ENCODE measurements around the gene CLEC2A.
"Not testable (repeated sequence)": the region's sequence is repeated elsewhere in the genome, so short reads cannot be mapped to it uniquely, and the experiment has no call there.

Gene CLEC2A

GRCh38 chr12:9876120-9876519 lies 56.0 kb downstream of the CLEC2A start:
- not testable (repeated sequence) for DNase-seq

GRCh38 chr12:9872742-9873141 lies 59.4 kb downstream of the CLEC2A start:
- DNase-seq: no peak

DNA sequence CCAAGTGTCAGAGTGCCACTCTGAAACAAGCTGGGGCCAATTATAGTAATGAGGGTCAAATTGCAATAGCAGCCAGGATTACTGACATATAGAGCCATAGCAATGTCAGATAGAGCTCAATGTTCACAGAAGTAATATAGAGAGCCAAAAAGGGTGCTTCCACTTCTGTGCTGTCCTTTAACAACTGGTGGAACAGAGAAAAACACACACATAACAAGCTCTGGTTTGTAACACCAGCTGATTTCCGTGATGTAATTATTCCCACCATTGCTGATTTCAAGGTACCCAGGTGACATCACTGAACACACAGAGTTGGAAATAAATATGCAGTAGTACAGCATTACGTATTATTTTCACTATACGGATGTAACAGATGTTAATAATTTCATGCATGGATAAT lies 60.0 kb downstream of the CLEC2A start:
- DNase-seq: no peak

DNA sequence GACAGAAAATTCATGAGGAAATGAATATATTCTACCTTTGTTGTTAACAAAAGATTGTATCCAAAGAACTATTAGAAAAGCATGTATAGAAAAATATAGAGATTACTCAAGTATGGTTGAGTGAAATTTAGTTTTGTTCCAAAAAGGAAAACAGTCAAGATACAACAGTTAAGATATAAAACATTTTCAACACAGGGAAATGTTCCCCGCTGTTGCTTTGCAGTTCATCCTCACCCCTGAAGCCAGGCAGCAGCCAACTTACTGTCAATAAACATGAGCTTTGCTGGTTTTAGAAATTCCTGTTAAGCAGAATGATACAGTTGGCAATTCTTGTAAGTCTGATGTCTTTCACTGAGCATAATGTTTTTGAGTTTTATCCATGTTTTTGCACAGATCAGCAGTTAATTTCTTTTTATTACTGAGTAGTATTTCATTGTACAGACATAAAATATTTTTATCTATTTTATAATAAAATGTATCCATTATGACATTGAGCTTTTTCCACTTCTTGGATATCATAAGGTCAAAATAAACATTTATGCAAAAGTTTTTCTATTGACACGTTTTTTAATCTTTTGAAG lies 61.8 kb downstream of the CLEC2A start:
- no peak for DNase-seq

DNA sequence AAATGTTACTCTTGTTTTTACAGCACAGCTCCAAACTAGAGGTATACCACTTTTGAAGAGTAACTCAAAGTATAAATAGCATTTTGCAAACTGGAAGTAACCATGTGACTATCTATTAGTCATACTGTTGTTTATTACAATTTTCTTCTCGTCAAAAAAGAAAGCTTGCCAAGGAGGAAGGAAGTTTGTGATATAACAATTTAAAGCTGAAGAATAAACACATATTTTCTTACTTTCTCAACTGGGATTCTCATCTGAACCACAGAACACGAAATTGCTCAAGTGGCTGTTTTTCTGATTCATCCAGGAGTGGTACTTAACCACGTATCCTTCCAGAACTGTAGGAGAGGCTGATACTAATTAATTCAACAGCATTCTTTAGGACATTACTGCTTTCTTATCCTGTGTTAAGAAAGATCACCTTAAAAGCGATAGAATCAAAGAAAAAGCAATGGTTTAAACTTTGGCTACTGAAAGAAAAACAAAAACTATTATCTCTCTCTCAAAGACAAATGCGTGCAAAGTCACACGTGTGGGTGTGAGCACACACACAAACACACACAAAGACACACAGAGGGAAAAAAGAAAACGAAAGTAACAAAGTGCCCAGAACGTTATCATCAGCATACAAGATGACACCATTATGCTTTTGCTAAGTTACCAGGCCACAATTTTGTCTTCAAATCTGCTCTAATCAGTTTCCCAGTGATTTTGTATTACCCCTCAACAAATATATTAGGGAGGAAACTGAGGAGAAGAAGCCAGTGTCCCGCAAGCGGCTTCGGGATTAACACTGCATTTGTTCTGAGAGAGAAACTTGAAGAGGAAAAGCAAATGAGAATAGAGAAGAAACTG lies 62.6 kb downstream of the CLEC2A start, which contains the start of gene CLEC2B:
Gene CLEC2B (minus strand): TSS at position 48 of the 855 bp plus-strand sequence.
- DNase-seq: no peak

GRCh38 chr12:9868951-9869306 lies 63.2 kb downstream of the CLEC2A start:
- DNase-seq: no peak

DNA sequence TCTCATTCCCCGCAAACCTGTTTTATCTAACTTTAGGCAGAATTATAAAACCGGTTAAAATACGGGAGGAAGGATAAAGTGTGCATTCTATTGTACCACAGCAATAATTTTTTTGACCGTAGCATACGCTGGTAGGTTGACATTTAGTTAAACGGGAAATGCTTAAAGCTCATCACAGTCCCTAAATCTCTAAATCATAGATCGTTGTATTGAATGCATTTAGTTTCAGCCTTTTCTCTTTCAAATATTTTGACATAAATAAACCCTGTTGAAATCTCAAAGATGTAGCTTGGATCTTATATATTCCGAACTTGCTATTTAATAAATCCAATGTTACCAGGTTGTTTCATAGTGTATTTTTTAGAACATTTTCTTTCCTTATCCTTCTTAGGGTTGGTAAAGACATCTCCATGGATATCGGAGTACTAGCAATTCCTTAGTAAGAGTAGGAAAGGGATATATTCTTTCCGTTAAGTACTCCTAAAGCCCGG lies 63.8 kb downstream of the CLEC2A start:
- DNase-seq: no peak

- DNase-seq: no peak
These were observed 64.6 kb downstream of the CLEC2A start for GRCh38 chr12:9867531-9867930.

DNA sequence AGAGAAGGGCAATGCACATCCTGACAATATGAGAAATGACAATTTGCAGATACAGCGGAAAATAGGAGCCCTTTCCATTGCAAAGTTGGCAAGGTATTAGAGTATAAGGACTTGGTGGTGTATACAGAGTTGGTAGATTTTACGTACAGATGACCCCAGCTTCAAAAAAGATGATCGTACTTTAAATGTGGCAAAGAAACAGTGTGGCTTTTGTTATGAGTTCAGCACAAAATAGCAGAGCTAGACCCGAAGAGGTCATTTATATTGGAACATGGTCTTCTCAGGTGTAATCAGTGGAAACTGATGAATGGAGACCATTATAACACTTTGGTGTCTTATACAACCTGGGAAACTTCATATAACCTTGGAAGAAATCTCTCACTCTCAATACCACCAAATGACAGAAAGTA lies 65.3 kb downstream of the CLEC2A start:
- no peak for DNase-seq

DNA sequence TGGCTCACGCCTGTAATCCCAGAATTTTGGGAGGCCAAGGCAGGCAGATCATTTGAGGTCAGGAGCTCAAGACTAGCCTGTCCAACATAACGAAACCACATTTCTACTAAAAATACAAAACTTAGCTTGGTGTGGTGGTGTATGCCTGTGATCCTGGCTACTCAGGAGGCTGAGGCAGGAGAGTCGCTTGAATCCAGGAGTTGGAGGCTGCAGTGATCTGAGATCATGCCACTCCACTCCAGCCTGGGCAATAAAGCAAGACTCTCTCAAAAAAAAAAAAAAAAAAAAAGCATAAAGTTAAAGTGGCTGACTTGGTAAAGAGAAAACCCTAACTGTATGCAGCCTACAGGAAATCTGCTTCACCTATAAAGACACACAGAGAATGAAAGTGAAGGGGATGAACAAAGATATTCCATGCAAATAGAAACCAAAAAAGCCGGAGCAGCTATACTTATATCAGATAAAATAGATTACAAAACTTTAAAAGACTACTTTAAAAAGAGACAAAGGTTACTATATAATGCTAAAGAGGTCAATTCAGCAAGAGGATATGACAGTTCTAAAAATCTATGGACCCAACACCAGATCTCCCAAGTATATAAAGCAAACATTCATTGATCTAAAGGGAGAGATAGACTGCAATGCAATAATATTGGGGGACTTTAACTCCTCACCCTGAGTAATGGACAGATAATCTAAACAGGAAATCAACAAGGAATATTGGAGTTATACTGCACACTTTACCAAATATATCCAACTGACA lies 67.1 kb downstream of the CLEC2A start:
- DNase-seq: no peak
